ENCODE measurements around the gene LDB3.

DNA sequence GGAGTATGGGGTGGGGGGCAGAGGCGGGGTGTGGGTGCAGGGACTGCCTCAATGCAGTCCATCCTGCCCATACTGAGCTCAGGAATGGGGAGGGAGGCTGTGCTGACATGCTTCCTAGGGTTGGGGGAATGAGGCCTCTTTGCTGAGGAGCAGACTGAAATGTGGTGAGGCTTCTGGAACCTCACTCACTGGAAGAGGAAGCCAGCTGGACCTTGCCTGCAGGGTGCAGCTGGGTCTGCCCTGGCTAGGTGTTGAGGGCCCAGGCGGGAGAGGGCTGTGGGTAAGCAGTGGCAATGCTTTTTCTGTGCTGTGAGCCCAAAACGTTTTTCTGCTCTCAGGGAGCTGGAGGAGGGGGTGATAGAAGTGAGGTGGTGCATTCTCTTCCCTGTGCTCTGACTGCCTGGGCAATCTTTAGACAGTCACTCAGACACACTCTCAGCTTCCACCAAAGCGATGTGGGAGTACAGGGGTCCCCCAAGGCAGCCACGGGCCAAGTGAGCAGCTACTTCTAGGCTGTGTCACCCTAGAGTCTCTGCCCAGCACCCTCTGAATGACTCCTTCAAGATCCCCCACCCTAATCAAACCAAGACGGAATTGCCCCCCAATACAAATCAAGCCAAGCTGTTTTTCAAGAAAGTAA is 47.0 kb downstream of the LDB3 start:
- TF ChIP-seq, protein P1, sequence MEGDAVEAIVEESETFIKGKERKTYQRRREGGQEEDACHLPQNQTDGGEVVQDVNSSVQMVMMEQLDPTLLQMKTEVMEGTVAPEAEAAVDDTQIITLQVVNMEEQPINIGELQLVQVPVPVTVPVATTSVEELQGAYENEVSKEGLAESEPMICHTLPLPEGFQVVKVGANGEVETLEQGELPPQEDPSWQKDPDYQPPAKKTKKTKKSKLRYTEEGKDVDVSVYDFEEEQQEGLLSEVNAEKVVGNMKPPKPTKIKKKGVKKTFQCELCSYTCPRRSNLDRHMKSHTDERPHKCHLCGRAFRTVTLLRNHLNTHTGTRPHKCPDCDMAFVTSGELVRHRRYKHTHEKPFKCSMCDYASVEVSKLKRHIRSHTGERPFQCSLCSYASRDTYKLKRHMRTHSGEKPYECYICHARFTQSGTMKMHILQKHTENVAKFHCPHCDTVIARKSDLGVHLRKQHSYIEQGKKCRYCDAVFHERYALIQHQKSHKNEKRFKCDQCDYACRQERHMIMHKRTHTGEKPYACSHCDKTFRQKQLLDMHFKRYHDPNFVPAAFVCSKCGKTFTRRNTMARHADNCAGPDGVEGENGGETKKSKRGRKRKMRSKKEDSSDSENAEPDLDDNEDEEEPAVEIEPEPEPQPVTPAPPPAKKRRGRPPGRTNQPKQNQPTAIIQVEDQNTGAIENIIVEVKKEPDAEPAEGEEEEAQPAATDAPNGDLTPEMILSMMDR (conservative IDR thresholded peaks at IDR 0.05) = no peak
- TF ChIP-seq EZH2 (IDR thresholded peaks at IDR 0.05; ENCODE audit: low read depth) = no peak
